ENCODE measurements around the gene METTL16. TPM values are rescaled to one million over a fixed set of nuclear protein-coding genes. Genes with fewer than 3 reads are reported as not detected.

The METTL16 gene
- total RNA-seq, 1 donor from 2014 or later, result 17.0 TPM

GRCh38 chr17:2414446-2415064 lies 97.1 kb downstream of the METTL16 start:
- DNase-seq, result no peak

- no peak for DNase-seq
Measured at GRCh38 chr17:2412561-2413021, 99.1 kb downstream of the METTL16 start.

GRCh38 chr17:2410951-2411350 lies 100.7 kb downstream of the METTL16 start:
- no peak for DNase-seq

GRCh38 chr17:2406903-2407790 lies 104.5 kb downstream of the METTL16 start:
- DNase-seq, result no peak

- no peak for DNase-seq
Measured at GRCh38 chr17:2406271-2406902, 105.3 kb downstream of the METTL16 start.

GRCh38 chr17:2405247-2405926 lies 106.3 kb downstream of the METTL16 start:
- no peak for DNase-seq

GRCh38 chr17:2403044-2403443 lies 108.6 kb downstream of the METTL16 start:
- DNase-seq, result no peak

GRCh38 chr17:2402544-2402943 lies 109.1 kb downstream of the METTL16 start:
- no peak for DNase-seq

- peak; percentile 99 for DNase-seq
Measured at GRCh38 chr17:2401426-2402221, 110.1 kb downstream of the METTL16 start.

GRCh38 chr17:2400877-2401425 lies 110.7 kb downstream of the METTL16 start, which contains the start of gene MNT:
Gene MNT (minus strand): TSS chr17:2401060. CDS start chr17:2400712, 348 bp downstream.
- peak; percentile 92 for DNase-seq

- no peak for DNase-seq
Measured at GRCh38 chr17:2400474-2400866, 111.2 kb downstream of the METTL16 start.

GRCh38 chr17:2399572-2400473 lies 111.9 kb downstream of the METTL16 start:
- DNase-seq, result peak; percentile 89

- no peak for DNase-seq
Measured at GRCh38 chr17:2398655-2399571, 112.8 kb downstream of the METTL16 start.

GRCh38 chr17:2398182-2398581 lies 113.5 kb downstream of the METTL16 start:
- DNase-seq, result no peak

GRCh38 chr17:2397247-2398171 lies 114.2 kb downstream of the METTL16 start:
- DNase-seq, result no peak

- peak; percentile 41 for DNase-seq
Measured at GRCh38 chr17:2396568-2397246, 115.0 kb downstream of the METTL16 start.

- DNase-seq, result no peak
Measured at GRCh38 chr17:2396192-2396567, 115.5 kb downstream of the METTL16 start.

Data from occipital lobe (tissue), 2 donors.